ENCODE measurements around the gene MAN1A2.

- TF ChIP-seq, protein P1, sequence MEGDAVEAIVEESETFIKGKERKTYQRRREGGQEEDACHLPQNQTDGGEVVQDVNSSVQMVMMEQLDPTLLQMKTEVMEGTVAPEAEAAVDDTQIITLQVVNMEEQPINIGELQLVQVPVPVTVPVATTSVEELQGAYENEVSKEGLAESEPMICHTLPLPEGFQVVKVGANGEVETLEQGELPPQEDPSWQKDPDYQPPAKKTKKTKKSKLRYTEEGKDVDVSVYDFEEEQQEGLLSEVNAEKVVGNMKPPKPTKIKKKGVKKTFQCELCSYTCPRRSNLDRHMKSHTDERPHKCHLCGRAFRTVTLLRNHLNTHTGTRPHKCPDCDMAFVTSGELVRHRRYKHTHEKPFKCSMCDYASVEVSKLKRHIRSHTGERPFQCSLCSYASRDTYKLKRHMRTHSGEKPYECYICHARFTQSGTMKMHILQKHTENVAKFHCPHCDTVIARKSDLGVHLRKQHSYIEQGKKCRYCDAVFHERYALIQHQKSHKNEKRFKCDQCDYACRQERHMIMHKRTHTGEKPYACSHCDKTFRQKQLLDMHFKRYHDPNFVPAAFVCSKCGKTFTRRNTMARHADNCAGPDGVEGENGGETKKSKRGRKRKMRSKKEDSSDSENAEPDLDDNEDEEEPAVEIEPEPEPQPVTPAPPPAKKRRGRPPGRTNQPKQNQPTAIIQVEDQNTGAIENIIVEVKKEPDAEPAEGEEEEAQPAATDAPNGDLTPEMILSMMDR (IDR thresholded peaks at IDR 0.05 in 2 of 3, conservative IDR thresholded peaks at IDR 0.05 in 1 of 3; ENCODE audit: insufficient read depth in 2 of 3, low read depth in 1 of 3, low read length in 3 of 3): no peak
- TF ChIP-seq MAFK (IDR thresholded peaks at IDR 0.05; ENCODE audit: low read length): no peak
- TF ChIP-seq ZNF707 (CRISPR knock-in tag; conservative IDR thresholded peaks at IDR 0.05): no peak
- TF ChIP-seq FOXM1 (IDR thresholded peaks at IDR 0.05; ENCODE audit: low read depth): no peak
- TF ChIP-seq FOXM1 (CRISPR knock-in tag; IDR thresholded peaks at IDR 0.05; ENCODE audit: low read depth): no peak
- TF ChIP-seq YY1 (IDR thresholded peaks at IDR 0.05; ENCODE audit: borderline replicate concordance in 1 of 3, control insufficient read depth in 1 of 3, extremely low read depth in 1 of 3, insufficient read depth in 3 of 3, insufficient read length in 1 of 3, insufficient replicate concordance in 2 of 3, low read depth in 1 of 3, low read length in 2 of 3): no peak
- TF ChIP-seq SRSF7 (optimal IDR thresholded peaks at IDR 0.05; ENCODE audit: low read depth, low read length): no peak
- no peak for TF ChIP-seq EZH2 (IDR thresholded peaks at IDR 0.05; ENCODE audit: borderline replicate concordance, low read depth, low read length)
- no peak for TF ChIP-seq JUNB (CRISPR knock-in tag; conservative IDR thresholded peaks at IDR 0.05)
- no peak for TF ChIP-seq POLR2A (conservative IDR thresholded peaks at IDR 0.05)
- no peak for TF ChIP-seq MED1 (CRISPR knock-in tag; IDR thresholded peaks at IDR 0.05; ENCODE audit: borderline replicate concordance)
- TF ChIP-seq MTA2 (IDR thresholded peaks at IDR 0.05; ENCODE audit: low read depth): no peak
- TF ChIP-seq ZBTB26 (CRISPR knock-in tag; IDR thresholded peaks at IDR 0.05): no peak
These were observed 200.7 kb downstream of the MAN1A2 start for GRCh38 chr1:117567976-117568375.

All from K562 (cell line).